ENCODE measurements around the gene ANO3.

- no peak for TF ChIP-seq TCF12 (IDR thresholded peaks at IDR 0.05; ENCODE audit: low read depth, low read length)
- no peak for TF ChIP-seq POLR2A (IDR thresholded peaks at IDR 0.05; ENCODE audit: control extremely low read depth in 1 of 2, low read depth in 2 of 2, low read length in 2 of 2)
- TF ChIP-seq KDM1A (IDR thresholded peaks at IDR 0.05; ENCODE audit: borderline replicate concordance, low read length), result no peak
- TF ChIP-seq JUND (IDR thresholded peaks at IDR 0.05; ENCODE audit: low read length), result no peak
- TF ChIP-seq CTCF (IDR thresholded peaks at IDR 0.05; ENCODE audit: control extremely low read depth in 1 of 3, insufficient read depth in 1 of 3, low read depth in 1 of 3, low read length in 3 of 3), result no peak
- TF ChIP-seq RAD21 (IDR thresholded peaks at IDR 0.05 in 1 of 2, conservative IDR thresholded peaks at IDR 0.05 in 1 of 2; ENCODE audit: low read depth in 2 of 2, low read length in 2 of 2), result no peak
- no peak for TF ChIP-seq CTBP2 (IDR thresholded peaks at IDR 0.05; ENCODE audit: borderline replicate concordance, insufficient read depth, insufficient read length, low read length)
- no peak for TF ChIP-seq CHD2 (IDR thresholded peaks at IDR 0.05; ENCODE audit: low read length)
These were observed 377.0 kb downstream of the ANO3 start for GRCh38 chr11:26708736-26709456.
